ENCODE measurements around the gene ABCC4.

The ABCC4 gene

DNA sequence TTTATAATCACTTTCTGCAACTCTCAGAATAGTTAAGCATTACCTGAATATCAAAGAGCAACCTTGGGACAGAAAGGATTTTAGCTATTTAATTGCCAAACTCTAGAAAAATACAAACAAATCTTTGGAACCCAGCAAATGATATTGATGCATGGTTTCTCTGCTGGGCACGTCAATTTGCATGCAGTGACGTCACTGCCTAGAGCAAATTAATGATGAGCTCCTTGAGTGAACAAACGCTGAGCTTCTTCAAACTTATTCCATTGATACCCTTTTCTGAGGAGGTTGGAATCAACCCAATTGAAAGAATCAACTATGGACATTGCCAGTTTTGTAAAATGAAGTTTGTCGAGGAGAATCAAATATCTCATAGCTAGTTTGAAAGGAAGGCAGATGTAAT, 329.0 kb downstream of the ABCC4 start:
- no peak for DNase-seq

All from activated T-cell treated with anti-CD3 and anti-CD28 coated beads, Interleukin-2, amount 50 U/mL, for 1 hour (primary cell).